NCI-H748 treated with DMSO at 0.1 percent for 48 hours (cell line): ENCODE measurements around the gene PLPP1.

ENCODE experiments used
- DNase-seq: peaks from one replicate; lab custom pipeline; 2025; lab: John Stamatoyannopoulos, UW

The PLPP1 gene

DNA sequence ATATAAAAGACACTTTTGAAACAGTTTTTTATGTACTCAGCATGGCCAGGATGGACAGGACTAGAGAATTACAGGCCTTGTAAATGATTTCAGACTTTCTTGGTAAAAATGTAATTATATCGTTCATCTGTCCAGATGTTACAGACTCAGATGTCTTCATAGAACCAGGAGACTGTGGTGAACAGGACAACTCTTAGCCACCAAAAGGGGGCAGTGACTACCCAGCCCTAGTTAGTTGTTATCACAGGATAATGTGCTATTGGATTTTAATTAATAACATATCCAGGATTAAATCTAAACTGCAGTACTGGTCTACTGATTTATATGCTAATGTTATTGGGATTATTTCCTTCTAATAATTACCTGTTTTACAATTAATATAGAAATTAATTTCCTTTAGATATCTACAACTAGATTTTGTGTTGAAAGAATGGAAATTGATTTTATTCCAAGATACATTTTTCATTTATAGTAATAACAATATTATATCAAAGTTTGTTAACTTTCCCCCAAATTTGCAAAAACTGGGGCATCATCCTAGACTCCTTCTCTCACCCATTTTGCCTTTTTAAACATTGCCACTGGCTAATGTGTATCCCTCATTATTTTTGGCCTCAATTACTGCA lies 127.6 kb downstream of the PLPP1 start:
- DNase-seq = peak; percentile 25

GRCh38 chr5:55406292-55406691 lies 128.5 kb downstream of the PLPP1 start:
- DNase-seq = peak; percentile 96

DNA sequence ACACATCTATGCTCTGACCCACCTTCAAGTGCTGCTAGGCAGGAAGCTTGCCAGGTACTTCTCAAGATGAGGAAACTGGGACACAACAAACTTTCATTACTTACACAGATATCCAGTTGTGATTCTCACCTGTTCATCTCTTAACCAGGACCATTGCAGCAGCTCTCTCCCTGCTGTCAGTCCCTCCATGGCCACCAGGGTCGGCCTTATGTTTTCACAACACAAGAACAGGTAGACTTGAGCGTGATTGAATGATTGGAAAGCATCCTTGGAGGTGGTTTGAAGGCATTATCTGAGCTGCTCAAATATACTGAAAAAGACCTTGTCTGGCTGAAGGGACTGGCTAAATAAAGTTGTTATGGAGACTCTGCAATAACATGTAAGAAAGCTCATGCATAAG lies 132.6 kb downstream of the PLPP1 start:
- no peak for DNase-seq

DNA sequence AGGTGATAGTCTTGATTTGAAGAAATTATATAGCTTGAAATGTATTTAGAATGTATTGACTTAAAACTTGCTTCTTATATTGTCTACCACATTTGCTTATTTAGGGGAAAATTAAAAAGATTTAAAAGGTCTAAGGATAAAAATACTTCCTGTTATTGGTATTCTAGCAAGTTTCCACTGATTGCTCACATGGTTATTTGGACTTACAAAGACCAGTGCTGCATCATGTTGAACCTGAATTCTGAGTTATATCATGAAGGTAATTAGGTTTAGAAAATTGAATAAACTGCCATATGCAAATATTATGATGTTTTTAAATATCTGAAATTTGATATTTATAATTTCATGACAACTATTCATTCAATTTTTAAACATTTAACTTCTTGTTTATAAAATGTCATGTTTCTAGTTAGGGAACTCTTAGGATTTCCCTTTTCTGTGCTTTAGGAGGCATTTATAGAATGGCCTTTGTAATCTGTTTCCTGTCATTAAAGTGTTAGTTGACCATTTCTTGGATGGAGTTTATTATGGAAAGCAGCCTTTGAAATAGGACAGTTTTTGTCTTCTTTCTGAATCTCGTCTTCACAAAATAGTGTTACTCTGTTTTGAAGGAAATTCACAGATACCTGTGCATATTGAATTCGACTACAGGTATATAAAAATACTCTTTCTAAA lies 141.1 kb downstream of the PLPP1 start:
- DNase-seq = no peak

GRCh38 chr5:55392669-55393068 lies 142.1 kb downstream of the PLPP1 start:
- no peak for DNase-seq

DNA sequence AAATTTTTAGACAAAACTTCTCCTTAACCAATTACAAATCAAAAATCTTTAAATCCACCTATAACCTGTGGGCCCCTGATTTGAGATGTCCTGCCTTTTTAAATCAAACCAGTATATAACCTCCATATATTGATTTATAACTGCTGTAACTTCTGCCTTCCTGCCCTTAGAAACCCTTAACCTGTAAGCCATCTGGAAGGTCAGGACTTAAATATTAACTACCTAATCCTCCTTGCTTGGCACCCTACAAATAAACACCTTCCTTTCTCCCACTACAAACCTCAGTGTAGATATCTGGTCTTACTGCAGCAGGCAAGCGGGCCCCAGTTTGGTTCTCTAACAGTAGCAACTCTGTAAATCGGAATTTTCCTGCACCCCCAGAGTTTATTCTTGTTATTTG lies 143.1 kb downstream of the PLPP1 start:
- no peak for DNase-seq

GRCh38 chr5:55387865-55388264 lies 146.9 kb downstream of the PLPP1 start:
- DNase-seq = no peak

- no peak for DNase-seq
Measured at GRCh38 chr5:55386356-55386755, 148.4 kb downstream of the PLPP1 start.

GRCh38 chr5:55385846-55386245 lies 148.9 kb downstream of the PLPP1 start:
- DNase-seq = no peak

- DNase-seq = no peak
Measured at GRCh38 chr5:55385227-55385626, 149.5 kb downstream of the PLPP1 start.

DNA sequence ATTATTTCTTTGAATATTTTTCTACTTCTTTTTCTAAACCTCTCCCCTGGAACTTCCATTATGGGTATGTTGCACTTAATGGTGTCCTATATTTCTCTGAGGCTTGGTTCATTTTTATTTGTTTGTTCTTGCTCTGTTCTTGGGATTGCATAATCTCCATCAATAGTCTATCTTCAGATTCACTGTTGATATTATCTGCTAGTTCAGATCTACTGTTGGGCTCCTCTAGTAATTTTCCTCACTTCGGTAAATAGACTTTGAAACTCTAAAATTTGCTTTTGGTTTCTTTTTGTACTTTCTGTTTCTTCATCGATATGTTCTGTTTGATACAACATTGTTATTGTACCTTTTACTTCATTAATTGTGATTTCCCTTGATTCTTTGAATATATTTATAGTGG lies 150.7 kb downstream of the PLPP1 start:
- no peak for DNase-seq

- DNase-seq = no peak
Measured at GRCh38 chr5:55383254-55383653, 151.5 kb downstream of the PLPP1 start.

- DNase-seq = no peak
Measured at GRCh38 chr5:55377810-55378209, 157.0 kb downstream of the PLPP1 start.
